Measurements from ENCODE around the gene CHRNA9. TPM values are rescaled to one million over a fixed set of nuclear protein-coding genes. Genes with fewer than 3 reads are reported as not detected.
"Not testable (repeated sequence)": the region's sequence is repeated elsewhere in the genome, so short reads cannot be mapped to it uniquely, and the experiment has no call there.

Gene CHRNA9
- total and polyA plus RNA-seq, 4 donors: not detected

GRCh38 chr4:40377512-40378365, 42.6 kb downstream of the CHRNA9 start:
- Histone ChIP-seq H3K27ac (ENCODE audit: low read depth in 1 of 2, low read length in 2 of 2) (no peak overlapping the region), H3K4me1 (ENCODE audit: control insufficient read depth in 1 of 2, insufficient read depth in 2 of 2, low read length in 2 of 2) (no peaks in the 10 kb centered on the region), H3K9me3 (ENCODE audit: control insufficient read depth, low read length) (no peaks in the 10 kb centered on the region), H3K36me3 (ENCODE audit: control insufficient read depth in 1 of 2, insufficient read depth in 2 of 2, low read length in 1 of 2) (no peaks in the 10 kb centered on the region), H3K4me3 (ENCODE audit: low read length in 2 of 2) (no peak overlapping the region), H3K27me3 (ENCODE audit: control insufficient read depth in 1 of 2, insufficient read depth in 2 of 2, low read length in 1 of 2) (peaks cover 0 to 2% of the 10 kb centered on the region in 2 donors)
- DNase-seq (no peak), ATAC-seq (ENCODE audit: low FRiP score) (no peak)
- intact Hi-C loops (cut with DNase I): no loop called here
- WGBS, 2 donors: 70 to 77% methylated on average over 7 of the region's 7 CpGs

GRCh38 chr4:40378619-40379018, 43.5 kb downstream of the CHRNA9 start:
- Histone ChIP-seq H3K4me1 (ENCODE audit: control insufficient read depth in 1 of 2, insufficient read depth in 2 of 2, low read length in 2 of 2) (no peaks in the 10 kb centered on the region), H3K36me3 (ENCODE audit: control insufficient read depth in 1 of 2, insufficient read depth in 2 of 2, low read length in 1 of 2) (no peaks in the 10 kb centered on the region), H3K9me3 (ENCODE audit: control insufficient read depth, low read length) (no peaks in the 10 kb centered on the region), H3K27me3 (ENCODE audit: control insufficient read depth in 1 of 2, insufficient read depth in 2 of 2, low read length in 1 of 2) (peaks cover 0 to 2% of the 10 kb centered on the region in 2 donors), H3K27ac (ENCODE audit: low read depth in 1 of 2, low read length in 2 of 2) (no peak overlapping the region), H3K4me3 (ENCODE audit: low read length in 2 of 2) (no peak overlapping the region)
- intact Hi-C loops (cut with DNase I): no loop called here
- DNase-seq: no peak
- WGBS, 2 donors: 49 to 73% methylated on average over 2 of the region's 2 CpGs
- ATAC-seq (ENCODE audit: low FRiP score): no peak

GRCh38 chr4:40379248-40379647, 44.1 kb downstream of the CHRNA9 start:
- Histone ChIP-seq H3K9me3 (ENCODE audit: control insufficient read depth, low read length) (no peaks in the 10 kb centered on the region), H3K36me3 (ENCODE audit: control insufficient read depth in 1 of 2, insufficient read depth in 2 of 2, low read length in 1 of 2) (no peaks in the 10 kb centered on the region), H3K4me1 (ENCODE audit: control insufficient read depth in 1 of 2, insufficient read depth in 2 of 2, low read length in 2 of 2) (no peaks in the 10 kb centered on the region), H3K4me3 (ENCODE audit: low read length in 2 of 2) (no peak overlapping the region), H3K27me3 (ENCODE audit: control insufficient read depth in 1 of 2, insufficient read depth in 2 of 2, low read length in 1 of 2) (peaks cover 0 to 2% of the 10 kb centered on the region in 2 donors), H3K27ac (ENCODE audit: low read depth in 1 of 2, low read length in 2 of 2) (no peak overlapping the region)
- ATAC-seq (ENCODE audit: low FRiP score) (no peak), DNase-seq (no peak)
- intact Hi-C loops (cut with DNase I): no loop called here
- 58% methylated on average over 3 of the region's 3 CpGs for WGBS, 2 donors

- Histone ChIP-seq H3K27me3 (ENCODE audit: control insufficient read depth in 1 of 2, insufficient read depth in 2 of 2, low read length in 1 of 2) (peaks cover 0 to 2% of the 10 kb centered on the region in 2 donors), H3K9me3 (ENCODE audit: control insufficient read depth, low read length) (no peaks in the 10 kb centered on the region), H3K4me1 (ENCODE audit: control insufficient read depth in 1 of 2, insufficient read depth in 2 of 2, low read length in 2 of 2) (no peaks in the 10 kb centered on the region), H3K27ac (ENCODE audit: low read depth in 1 of 2, low read length in 2 of 2) (no peak overlapping the region), H3K36me3 (ENCODE audit: control insufficient read depth in 1 of 2, insufficient read depth in 2 of 2, low read length in 1 of 2) (no peaks in the 10 kb centered on the region), H3K4me3 (ENCODE audit: low read length in 2 of 2) (no peak overlapping the region)
- intact Hi-C loops (cut with DNase I): no loop called here
- WGBS, 2 donors: 71 to 84% methylated on average over 5 of the region's 5 CpGs
- ATAC-seq (ENCODE audit: low FRiP score) (no peak), DNase-seq (no peak)
Measured at GRCh38 chr4:40380647-40381046, 45.5 kb downstream of the CHRNA9 start.

GRCh38 chr4:40388239-40388638, 53.1 kb downstream of the CHRNA9 start:
- intact Hi-C loops (cut with DNase I): no loop called here
- ATAC-seq (ENCODE audit: low FRiP score) (no peak), DNase-seq (no peak)
- Histone ChIP-seq H3K36me3 (ENCODE audit: control insufficient read depth in 1 of 2, insufficient read depth in 2 of 2, low read length in 1 of 2) (no peaks in the 10 kb centered on the region), H3K4me3 (ENCODE audit: low read length in 2 of 2) (no peak overlapping the region), H3K9me3 (ENCODE audit: control insufficient read depth, low read length) (no peaks in the 10 kb centered on the region), H3K4me1 (ENCODE audit: control insufficient read depth in 1 of 2, insufficient read depth in 2 of 2, low read length in 2 of 2) (no peaks in the 10 kb centered on the region), H3K27me3 (ENCODE audit: control insufficient read depth in 1 of 2, insufficient read depth in 2 of 2, low read length in 1 of 2) (no peaks in the 10 kb centered on the region), H3K27ac (ENCODE audit: low read depth in 1 of 2, low read length in 2 of 2) (no peak overlapping the region)
- WGBS, 2 donors: 28 to 35% methylated on average over 6 of the region's 6 CpGs

GRCh38 chr4:40389986-40390385, 54.9 kb downstream of the CHRNA9 start:
- Histone ChIP-seq H3K4me3 (ENCODE audit: low read length in 2 of 2) (no peak overlapping the region), H3K27ac (ENCODE audit: low read depth in 1 of 2, low read length in 2 of 2) (no peak overlapping the region), H3K36me3 (ENCODE audit: control insufficient read depth in 1 of 2, insufficient read depth in 2 of 2, low read length in 1 of 2) (no peaks in the 10 kb centered on the region), H3K9me3 (ENCODE audit: control insufficient read depth, low read length) (no peaks in the 10 kb centered on the region), H3K4me1 (ENCODE audit: control insufficient read depth in 1 of 2, insufficient read depth in 2 of 2, low read length in 2 of 2) (no peaks in the 10 kb centered on the region), H3K27me3 (ENCODE audit: control insufficient read depth in 1 of 2, insufficient read depth in 2 of 2, low read length in 1 of 2) (no peaks in the 10 kb centered on the region)
- ATAC-seq (ENCODE audit: low FRiP score) (no peak), DNase-seq (no peak)
- 68 to 76% methylated on average over 4 of the region's 4 CpGs for WGBS, 2 donors
- intact Hi-C loops (cut with DNase I): no loop called here

- 90 to 92% methylated on average over 9 of the region's 9 CpGs for WGBS, 2 donors
- H3K4me3 ChIP-seq (ENCODE audit: low read length in 2 of 2); H3K4me1 ChIP-seq (ENCODE audit: control insufficient read depth in 1 of 2, insufficient read depth in 2 of 2, low read length in 2 of 2); ATAC-seq (ENCODE audit: low FRiP score); H3K27me3 ChIP-seq (ENCODE audit: control insufficient read depth in 1 of 2, insufficient read depth in 2 of 2, low read length in 1 of 2); H3K27ac ChIP-seq (ENCODE audit: low read depth in 1 of 2, low read length in 2 of 2); DNase-seq; H3K36me3 ChIP-seq (ENCODE audit: control insufficient read depth in 1 of 2, insufficient read depth in 2 of 2, low read length in 1 of 2); H3K9me3 ChIP-seq (ENCODE audit: control insufficient read depth, low read length); intact Hi-C loops (cut with DNase I): not testable (repeated sequence)
Measured at GRCh38 chr4:40392241-40392640, 57.1 kb downstream of the CHRNA9 start.

GRCh38 chr4:40394236-40394635, 59.1 kb downstream of the CHRNA9 start:
- H3K9me3 ChIP-seq (ENCODE audit: control insufficient read depth, low read length): no peaks in the 10 kb centered on the region
- 42 to 49% methylated on average over 6 of the region's 6 CpGs for WGBS, 2 donors
- intact Hi-C loops (cut with DNase I): no loop called here
- no peaks in the 10 kb centered on the region for H3K4me1 ChIP-seq (ENCODE audit: control insufficient read depth in 1 of 2, insufficient read depth in 2 of 2, low read length in 2 of 2)
- ATAC-seq (ENCODE audit: low FRiP score) (no peak), DNase-seq (no peak)
- no peaks in the 10 kb centered on the region for H3K27me3 ChIP-seq (ENCODE audit: control insufficient read depth in 1 of 2, insufficient read depth in 2 of 2, low read length in 1 of 2)
- H3K36me3 ChIP-seq (ENCODE audit: control insufficient read depth in 1 of 2, insufficient read depth in 2 of 2, low read length in 1 of 2): no peaks in the 10 kb centered on the region
- H3K4me3 ChIP-seq (ENCODE audit: low read length in 2 of 2): no peak overlapping the region
- H3K27ac ChIP-seq (ENCODE audit: low read depth in 1 of 2, low read length in 2 of 2): no peak overlapping the region

- H3K27ac ChIP-seq (ENCODE audit: low read depth in 1 of 2, low read length in 2 of 2): no peak overlapping the region
- H3K9me3 ChIP-seq (ENCODE audit: control insufficient read depth, low read length): no peaks in the 10 kb centered on the region
- H3K27me3 ChIP-seq (ENCODE audit: control insufficient read depth in 1 of 2, insufficient read depth in 2 of 2, low read length in 1 of 2): no peaks in the 10 kb centered on the region
- ATAC-seq (ENCODE audit: low FRiP score) (no peak), DNase-seq (no peak)
- no peaks in the 10 kb centered on the region for H3K4me1 ChIP-seq (ENCODE audit: control insufficient read depth in 1 of 2, insufficient read depth in 2 of 2, low read length in 2 of 2)
- WGBS, 2 donors: 50 to 54% methylated on average over 4 of the region's 4 CpGs
- H3K4me3 ChIP-seq (ENCODE audit: low read length in 2 of 2): no peak overlapping the region
- H3K36me3 ChIP-seq (ENCODE audit: control insufficient read depth in 1 of 2, insufficient read depth in 2 of 2, low read length in 1 of 2): no peaks in the 10 kb centered on the region
- intact Hi-C loops (cut with DNase I): no loop called here
Measured at GRCh38 chr4:40395166-40395900, 60.2 kb downstream of the CHRNA9 start.
